HG03520 (cell line): ENCODE results near the gene THBS1.

Experiments used
- ATAC-seq: cut with Tn5 transposase; IDR thresholded peaks from one replicate; pipeline ENCODE4 v1.9.1; 2021; ENCODE audit warnings: mild to moderate bottlenecking, moderate library complexity; ENCODE audit not compliant: unreplicated experiment

The THBS1 gene

GRCh38 chr15:39573844-39574243, 7.0 kb upstream of the THBS1 start:
- ATAC-seq = no peak

DNA sequence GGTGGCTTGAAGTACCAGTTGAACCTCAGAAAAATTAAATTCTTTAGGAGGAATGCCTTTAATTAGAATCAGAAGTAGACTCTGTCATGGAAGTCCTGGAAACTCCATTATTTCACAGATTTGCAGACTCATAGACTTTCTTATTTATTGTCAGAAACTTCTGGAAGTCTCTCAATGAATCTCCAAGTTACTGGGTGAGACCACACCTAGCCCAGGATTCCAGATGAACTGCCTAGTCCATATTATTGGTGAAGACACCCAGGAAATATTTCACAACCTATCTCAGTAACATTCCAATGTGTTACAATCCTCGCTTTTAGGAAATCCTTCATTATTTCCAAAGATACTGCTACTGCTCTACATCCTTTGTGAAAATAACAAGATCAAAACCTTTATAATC, 6.5 kb upstream of the THBS1 start:
- no peak for ATAC-seq

- ATAC-seq = no peak
Measured at GRCh38 chr15:39575180-39575579, 5.7 kb upstream of the THBS1 start.

GRCh38 chr15:39578851-39579486, 1.9 kb upstream of the THBS1 start:
- ATAC-seq = no peak

DNA sequence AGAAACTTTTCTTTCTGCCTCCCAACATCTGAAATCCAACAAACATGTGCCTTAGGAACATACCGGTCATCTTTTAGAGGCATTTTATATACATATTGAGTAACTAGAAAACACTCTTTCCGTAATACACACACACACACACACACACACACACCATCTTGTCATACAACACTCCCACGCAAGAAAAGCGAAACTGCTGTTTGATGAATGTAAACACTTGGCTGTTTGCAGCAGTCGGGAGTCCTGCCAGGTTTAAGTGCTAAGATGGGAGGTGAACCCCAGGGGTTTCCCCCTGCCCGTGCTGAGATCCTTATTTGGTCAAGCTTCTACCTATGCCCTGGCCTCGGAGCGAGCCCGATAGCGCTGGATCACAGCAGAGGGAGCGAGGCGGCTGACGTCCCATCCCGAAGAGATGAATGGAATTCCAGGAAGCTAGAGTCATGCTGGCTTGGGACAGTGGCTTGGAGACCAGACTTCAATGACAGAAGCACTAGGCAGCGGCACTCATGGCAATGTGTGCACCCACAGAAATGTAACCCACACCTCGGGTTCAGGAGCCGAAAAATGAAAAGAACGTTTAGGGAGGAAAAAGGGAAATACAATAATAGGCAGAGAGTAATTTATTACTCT, 1.3 kb upstream of the THBS1 start:
- ATAC-seq = no peak

DNA sequence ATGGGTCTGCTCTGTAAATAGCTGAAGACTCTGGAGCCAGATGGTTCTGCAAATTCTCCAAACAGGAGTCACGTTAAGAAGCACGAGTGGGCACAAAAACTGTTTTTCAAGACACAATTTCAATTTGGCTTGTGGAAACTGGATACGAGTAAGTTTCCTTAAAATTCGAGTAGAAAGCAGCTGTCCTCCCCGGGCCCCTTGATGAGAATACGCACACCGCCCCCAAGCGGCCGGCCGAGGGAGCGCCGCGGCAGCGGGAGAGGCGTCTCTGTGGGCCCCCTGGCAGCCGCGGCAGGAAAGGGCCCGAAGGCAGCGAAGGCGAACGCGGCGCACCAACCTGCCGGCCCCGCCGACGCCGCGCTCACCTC, 778 bp upstream of the THBS1 start:
- ATAC-seq = peak; percentile 85

DNA sequence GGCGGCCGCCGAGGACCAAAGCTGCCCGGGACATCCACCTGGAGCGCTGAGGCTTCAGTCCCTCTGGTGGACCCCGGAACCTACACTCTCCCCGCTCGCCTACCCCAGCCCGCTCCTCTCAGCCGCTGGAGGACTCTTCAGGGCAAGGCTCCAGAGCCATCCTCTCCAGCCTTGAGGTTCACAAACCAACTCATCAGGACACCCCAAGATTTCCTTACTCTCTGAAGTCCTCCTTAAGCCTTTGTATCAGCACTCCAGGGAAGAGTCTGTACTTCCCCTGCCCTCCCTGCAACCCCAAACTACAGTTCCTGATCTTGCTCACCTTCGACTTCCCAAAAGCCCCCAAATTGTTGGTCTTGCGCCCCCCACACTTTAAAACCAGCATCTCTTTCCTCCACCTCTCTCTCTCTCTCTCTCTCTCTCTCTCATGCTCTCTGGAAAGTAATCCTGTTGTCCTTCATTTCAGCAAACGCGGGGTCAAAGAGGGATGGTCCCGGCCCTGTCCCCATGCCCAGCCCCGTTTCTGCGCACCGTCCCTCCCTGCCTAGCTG, 438 bp downstream of the THBS1 start:
- no peak for ATAC-seq

DNA sequence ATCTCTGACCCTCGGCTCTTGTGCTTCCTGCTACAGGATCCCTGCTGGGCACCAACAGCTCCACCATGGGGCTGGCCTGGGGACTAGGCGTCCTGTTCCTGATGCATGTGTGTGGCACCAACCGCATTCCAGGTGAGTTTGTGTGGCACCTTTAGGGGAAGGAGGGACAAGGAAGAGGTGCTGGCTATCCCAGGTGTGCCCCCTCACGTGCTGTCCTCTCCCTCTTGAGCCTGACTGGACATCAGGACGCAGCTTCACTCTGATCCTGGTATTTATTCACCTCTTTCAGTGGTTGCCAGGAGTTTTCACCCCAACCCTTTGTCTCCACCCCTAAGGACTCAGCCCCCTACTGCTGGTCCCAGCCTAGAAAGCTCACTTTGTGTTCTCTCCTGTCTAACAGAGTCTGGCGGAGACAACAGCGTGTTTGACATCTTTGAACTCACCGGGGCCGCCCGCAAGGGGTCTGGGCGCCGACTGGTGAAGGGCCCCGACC, 960 bp downstream of the THBS1 start:
- ATAC-seq = no peak

GRCh38 chr15:39582286-39582976, 1.6 kb downstream of the THBS1 start:
- no peak for ATAC-seq

GRCh38 chr15:39582977-39583595, 2.2 kb downstream of the THBS1 start:
- no peak for ATAC-seq

DNA sequence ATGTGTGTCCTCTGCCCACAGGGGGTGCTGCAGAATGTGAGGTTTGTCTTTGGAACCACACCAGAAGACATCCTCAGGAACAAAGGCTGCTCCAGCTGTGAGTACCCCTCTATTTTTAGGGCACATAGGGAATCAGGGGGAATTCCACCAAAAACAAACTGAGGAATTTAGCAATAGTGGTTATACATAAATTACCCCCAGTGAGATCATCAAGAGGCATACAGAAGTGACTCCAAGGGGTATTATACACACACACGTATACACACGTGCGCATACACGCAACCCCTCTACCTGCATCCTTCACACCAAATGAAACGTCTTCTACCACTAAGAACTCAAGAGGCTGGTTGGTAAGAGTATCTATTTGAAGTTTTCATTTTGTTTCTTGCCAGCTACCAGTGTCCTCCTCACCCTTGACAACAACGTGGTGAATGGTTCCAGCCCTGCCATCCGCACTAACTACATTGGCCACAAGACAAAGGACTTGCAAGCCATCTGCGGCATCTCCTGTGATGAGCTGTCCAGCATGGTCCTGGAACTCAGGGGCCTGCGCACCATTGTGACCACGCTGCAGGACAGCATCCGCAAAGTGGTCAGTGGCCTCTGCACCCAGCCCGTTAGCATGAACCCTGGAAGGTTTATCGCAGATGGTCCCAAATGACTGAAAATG, 2.9 kb downstream of the THBS1 start:
- no peak for ATAC-seq

GRCh38 chr15:39584266-39584659, 3.4 kb downstream of the THBS1 start:
- ATAC-seq = no peak

GRCh38 chr15:39584662-39585388, 3.9 kb downstream of the THBS1 start:
- ATAC-seq = no peak

DNA sequence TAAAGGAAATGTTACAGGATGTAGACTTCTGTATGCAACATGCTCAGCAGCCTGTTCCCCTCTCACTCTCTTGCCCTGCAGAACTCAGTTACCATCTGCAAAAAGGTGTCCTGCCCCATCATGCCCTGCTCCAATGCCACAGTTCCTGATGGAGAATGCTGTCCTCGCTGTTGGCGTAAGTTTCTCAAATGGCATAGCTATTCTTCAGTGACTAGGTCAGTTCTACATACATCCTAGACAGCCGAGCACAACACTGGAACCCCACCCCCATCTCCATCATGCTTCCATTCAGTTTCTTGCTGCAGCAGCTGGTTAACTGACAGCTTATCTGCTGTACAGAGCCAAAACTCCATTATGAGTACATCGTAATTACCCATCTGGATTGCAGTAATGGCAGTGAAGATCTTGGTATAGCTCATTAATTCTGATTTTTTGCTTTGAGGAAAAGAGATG, 4.5 kb downstream of the THBS1 start:
- no peak for ATAC-seq

- no peak for ATAC-seq
Measured at GRCh38 chr15:39585871-39586301, 5.0 kb downstream of the THBS1 start.

DNA sequence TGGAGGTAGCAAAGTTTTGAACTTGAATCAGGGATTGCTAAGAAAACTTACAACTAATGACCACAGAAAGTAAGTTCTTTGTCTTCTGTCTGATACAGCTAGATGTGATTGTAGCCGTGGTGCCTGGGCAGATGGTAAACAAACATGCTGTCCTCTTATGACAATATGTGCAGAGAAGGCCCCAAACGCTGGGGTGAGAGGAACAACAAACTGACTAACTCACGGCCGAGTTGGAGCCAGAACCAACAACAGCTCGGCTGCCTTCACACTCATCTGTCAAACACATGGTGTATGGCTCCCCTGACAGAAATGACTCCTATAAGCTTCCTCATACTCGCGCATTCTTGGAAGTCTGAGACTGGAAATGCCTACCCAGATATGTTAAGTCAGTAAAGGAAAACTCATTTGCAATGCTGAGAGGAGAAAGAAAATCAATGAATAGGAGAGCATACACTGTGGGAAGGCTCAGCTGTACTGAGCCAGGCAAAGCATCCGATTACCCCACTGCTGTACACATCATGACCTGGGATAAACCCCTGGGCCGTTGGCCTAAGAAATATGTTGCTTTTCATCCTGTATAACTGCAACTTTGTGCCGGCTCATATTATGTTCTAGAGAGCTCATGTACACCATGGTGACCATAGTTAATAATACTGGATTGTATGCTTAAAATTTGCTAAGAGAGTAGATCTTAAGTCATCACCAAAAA, 5.7 kb downstream of the THBS1 start:
- no peak for ATAC-seq

GRCh38 chr15:39587096-39587721, 6.3 kb downstream of the THBS1 start:
- ATAC-seq = no peak

DNA sequence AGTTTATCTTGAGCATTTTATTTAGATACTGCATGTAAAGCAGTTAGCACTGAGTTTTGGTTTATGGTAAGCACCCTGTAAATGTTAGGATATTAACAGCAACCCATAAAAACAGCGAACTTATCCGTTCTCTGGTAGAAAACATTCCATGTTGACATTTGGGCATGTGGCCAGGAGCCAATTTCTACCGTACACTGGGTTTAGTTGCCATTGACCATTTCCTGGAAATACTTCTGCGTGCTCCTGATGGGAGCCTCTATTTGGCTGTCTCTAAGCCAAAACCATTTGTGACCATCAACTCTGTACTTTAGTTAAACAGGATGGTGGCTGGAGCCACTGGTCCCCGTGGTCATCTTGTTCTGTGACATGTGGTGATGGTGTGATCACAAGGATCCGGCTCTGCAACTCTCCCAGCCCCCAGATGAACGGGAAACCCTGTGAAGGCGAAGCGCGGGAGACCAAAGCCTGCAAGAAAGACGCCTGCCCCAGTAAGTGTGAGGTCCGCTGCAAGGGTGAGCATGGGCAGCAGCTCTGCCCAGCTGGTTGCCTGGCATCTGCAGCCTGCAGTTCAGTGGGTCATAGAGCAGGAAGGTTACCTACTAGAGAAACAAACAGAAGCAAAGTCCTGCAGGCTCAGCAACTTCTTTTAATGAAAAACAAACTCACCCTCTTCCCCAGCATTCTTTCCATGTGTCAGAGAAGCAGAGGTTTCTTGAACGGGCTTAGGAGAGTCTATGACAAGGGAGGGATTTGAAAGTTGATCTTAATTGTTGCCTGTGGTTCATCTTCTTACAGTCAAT, 7.1 kb downstream of the THBS1 start:
- ATAC-seq = no peak
